ENCODE measurements around the gene LYSMD4.
"Not testable (repeated sequence)": the region's sequence is repeated elsewhere in the genome, so short reads cannot be mapped to it uniquely, and the experiment has no call there.

Gene LYSMD4

DNA sequence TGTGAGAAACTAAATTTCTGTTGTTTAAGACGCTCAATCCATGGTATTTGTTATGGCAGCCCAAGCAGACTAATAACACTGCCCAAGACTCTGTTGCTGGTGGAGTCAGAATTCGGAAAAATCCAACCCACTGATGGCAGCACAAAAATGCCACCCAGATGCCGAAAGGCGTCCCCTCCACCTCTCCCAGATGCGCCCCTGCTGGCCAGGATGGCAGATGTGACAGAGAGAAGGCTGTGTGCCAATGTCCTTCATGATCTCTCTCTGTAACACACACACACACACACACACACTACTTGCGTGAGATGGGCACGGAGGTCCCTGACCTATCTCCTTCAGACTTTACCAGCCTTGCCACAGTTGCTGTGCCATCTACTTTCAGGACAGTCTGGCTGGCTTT is 10.9 kb upstream of the LYSMD4 start:
- no peak for DNase-seq
- H3K27me3 ChIP-seq = no peaks in the 10 kb centered on the region

DNA sequence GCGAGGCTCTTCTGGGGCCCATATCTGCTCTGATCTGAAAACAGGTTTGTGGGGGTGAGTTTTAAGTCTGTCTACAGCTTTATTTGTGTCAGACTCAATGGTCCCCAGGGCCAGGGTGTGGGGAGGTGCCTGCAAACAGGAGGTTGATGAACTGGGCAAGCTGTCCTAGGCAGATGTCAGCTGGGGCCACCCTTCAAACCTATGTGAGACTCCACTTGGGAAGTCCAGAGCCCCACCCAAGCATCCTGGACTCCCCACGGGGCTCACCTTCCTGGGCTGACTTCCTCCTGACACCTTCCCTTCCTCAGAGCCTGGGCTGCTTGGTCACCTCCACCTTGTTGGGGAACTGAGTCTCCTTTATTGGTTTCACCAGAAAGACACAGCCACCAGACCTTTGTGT is 8.6 kb upstream of the LYSMD4 start:
- Histone ChIP-seq H3K36me3 (no peaks in the 10 kb centered on the region), H3K9me3 (no peaks in the 10 kb centered on the region), H3K4me3 (ENCODE audit: low read depth, low read length) (no peak overlapping the region), H3K4me1 (no peaks in the 10 kb centered on the region), H3K27me3 (no peaks in the 10 kb centered on the region)
- TF ChIP-seq, protein P1, sequence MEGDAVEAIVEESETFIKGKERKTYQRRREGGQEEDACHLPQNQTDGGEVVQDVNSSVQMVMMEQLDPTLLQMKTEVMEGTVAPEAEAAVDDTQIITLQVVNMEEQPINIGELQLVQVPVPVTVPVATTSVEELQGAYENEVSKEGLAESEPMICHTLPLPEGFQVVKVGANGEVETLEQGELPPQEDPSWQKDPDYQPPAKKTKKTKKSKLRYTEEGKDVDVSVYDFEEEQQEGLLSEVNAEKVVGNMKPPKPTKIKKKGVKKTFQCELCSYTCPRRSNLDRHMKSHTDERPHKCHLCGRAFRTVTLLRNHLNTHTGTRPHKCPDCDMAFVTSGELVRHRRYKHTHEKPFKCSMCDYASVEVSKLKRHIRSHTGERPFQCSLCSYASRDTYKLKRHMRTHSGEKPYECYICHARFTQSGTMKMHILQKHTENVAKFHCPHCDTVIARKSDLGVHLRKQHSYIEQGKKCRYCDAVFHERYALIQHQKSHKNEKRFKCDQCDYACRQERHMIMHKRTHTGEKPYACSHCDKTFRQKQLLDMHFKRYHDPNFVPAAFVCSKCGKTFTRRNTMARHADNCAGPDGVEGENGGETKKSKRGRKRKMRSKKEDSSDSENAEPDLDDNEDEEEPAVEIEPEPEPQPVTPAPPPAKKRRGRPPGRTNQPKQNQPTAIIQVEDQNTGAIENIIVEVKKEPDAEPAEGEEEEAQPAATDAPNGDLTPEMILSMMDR (IDR thresholded peaks at IDR 0.05; ENCODE audit: low read depth, low read length) = no peak
- no peak for DNase-seq

More for the DNA sequence above, 10.9 kb upstream of the LYSMD4 start:
- TF ChIP-seq, protein P1 (IDR thresholded peaks at IDR 0.05; ENCODE audit: low read depth, low read length) = peak; percentile 25
- H3K36me3 ChIP-seq = no peaks in the 10 kb centered on the region
- no peak overlapping the region for H3K4me3 ChIP-seq (ENCODE audit: low read depth, low read length)
- H3K9me3 ChIP-seq = no peaks in the 10 kb centered on the region
- H3K4me1 ChIP-seq = no peaks in the 10 kb centered on the region

DNA sequence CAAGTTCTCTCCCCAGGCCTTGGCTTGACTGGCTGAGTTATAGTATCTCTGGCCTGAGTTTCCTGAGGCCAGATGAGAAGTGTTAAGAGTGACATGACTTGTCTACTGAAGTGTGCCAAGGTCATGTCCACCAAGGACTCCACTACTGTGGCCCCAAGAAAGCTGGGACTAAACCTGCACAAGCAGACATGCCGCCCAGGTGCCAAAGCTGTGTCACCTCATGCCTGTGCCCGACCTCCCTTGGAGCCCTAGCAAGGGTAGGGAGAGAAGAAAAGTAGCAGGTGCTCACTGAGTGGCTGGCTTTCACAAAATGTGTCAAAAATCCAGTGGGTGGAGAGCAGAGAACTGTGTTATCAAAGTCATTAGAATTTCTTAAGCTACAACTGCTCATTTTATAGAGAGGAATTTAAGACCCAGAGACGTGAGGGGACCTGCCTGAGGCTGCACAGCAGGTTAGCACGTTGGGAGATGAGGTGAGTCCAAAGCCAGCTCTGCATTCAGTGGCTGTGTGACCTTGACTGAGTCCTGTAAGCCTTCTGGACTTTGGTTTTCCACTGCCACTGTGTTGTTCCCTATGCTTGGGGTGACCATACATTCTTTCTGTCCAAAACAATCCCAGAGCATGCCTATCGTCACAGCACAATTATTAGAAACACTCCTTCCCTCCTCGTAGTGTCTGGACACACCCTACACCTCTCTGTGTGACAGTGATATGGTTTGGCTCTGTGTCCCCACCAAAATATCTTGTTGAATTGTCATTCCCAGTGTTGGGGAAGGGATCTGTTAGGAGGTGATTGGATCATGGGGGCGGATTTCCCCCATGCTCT is 5.0 kb upstream of the LYSMD4 start:
- TF ChIP-seq, protein P1 (IDR thresholded peaks at IDR 0.05; ENCODE audit: low read depth, low read length) = no peak
- Histone ChIP-seq H3K9me3 (no peaks in the 10 kb centered on the region), H3K4me1 (no peaks in the 10 kb centered on the region), H3K4me3 (ENCODE audit: low read depth, low read length) (no peak overlapping the region), H3K36me3 (no peaks in the 10 kb centered on the region), H3K27me3 (no peaks in the 10 kb centered on the region)
- DNase-seq = no peak

DNA sequence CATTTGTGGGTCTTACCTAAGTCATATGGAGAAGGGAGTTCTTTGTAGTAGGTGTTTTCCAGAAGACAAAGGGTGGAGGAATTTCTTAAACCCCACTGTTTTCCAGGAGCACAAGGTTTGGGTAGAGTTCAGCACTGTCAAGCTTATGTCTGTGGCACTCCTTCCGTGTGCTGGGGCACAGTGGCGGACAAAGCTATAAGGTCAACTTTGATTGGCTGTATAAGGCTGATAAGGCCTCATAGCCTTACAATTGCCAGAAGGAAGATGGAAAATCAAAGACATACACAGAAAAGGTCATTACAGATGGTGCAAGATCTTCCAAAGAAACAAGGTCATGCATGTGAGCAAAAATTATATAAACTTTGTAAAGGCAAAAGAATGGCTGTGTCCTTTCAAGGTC is 3.5 kb upstream of the LYSMD4 start:
- Histone ChIP-seq H3K36me3 (no peaks in the 10 kb centered on the region), H3K4me1 (no peaks in the 10 kb centered on the region), H3K27me3 (no peaks in the 10 kb centered on the region), H3K4me3 (ENCODE audit: low read depth, low read length) (no peak overlapping the region), H3K9me3 (no peaks in the 10 kb centered on the region)
- DNase-seq = no peak
- TF ChIP-seq, protein P1 (IDR thresholded peaks at IDR 0.05; ENCODE audit: low read depth, low read length) = no peak

DNA sequence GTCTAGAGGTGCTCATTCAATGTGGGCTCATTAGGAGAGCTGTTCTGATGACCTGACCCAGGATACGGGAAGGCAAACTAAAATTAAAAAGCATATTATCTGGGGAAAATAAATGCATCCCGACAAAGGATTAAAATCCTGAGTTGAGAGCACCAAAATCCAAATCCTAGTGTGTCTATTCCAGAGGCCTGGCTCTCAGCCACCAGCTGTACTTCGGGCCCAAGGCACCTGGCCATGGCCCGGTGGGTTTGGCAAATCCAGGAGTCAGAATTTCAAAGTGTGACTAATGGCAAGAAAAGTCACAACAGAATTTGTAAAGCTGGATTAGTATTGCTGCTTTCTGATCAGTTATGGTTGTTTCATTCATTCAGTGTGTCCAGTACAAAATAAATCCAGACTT is 2.6 kb upstream of the LYSMD4 start:
- TF ChIP-seq, protein P1 (IDR thresholded peaks at IDR 0.05; ENCODE audit: low read depth, low read length) = no peak
- Histone ChIP-seq H3K27me3 (no peaks in the 10 kb centered on the region), H3K9me3 (no peaks in the 10 kb centered on the region), H3K4me3 (ENCODE audit: low read depth, low read length) (no peak overlapping the region), H3K4me1 (no peaks in the 10 kb centered on the region), H3K36me3 (no peaks in the 10 kb centered on the region)
- DNase-seq = no peak

DNA sequence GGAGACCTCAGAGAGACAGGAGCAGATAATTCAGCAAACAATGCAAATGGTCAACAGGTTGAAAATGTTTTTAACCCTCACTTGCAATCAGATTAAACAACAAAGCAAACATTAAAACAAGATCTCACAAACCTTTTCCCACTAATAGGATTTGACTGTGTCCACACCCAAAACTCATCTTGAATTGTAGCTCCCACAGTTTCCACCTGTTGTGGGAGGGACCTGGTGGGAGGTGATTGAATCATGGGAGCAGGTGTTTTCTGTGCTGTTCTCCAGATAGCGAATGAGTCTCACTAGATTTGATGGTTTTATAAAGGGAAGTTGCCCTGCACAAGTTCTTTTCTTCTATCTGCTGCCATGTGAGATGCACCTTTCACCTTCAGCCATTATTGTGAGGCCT is 1.3 kb upstream of the LYSMD4 start:
- TF ChIP-seq, protein P1 (IDR thresholded peaks at IDR 0.05; ENCODE audit: low read depth, low read length) = no peak
- Histone ChIP-seq H3K9me3 (no peaks in the 10 kb centered on the region), H3K36me3 (no peaks in the 10 kb centered on the region), H3K4me3 (ENCODE audit: low read depth, low read length) (no peak overlapping the region), H3K4me1 (no peaks in the 10 kb centered on the region), H3K27me3 (no peaks in the 10 kb centered on the region)
- DNase-seq = no peak

DNA sequence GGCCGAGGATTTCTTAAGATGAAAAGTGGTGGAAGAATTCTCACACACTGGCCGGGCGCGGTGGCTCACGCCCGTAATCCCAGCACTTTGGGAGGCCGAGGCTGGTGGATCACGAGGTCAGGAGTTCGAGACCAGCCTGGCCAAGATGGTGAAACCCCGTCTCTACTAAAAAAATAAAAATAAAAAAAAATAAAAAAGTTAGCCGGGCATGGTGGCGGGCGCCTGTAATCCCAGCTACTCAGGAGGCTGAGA is 729 bp upstream of the LYSMD4 start:
- peak overlapping the region; percentile 62 for H3K4me3 ChIP-seq (ENCODE audit: low read depth, low read length)
- H3K9me3 ChIP-seq = not testable (repeated sequence)

More for the DNA sequence above, 729 bp upstream of the LYSMD4 start:
- not testable (repeated sequence) for H3K27me3 ChIP-seq, DNase-seq, H3K36me3 ChIP-seq, H3K4me1 ChIP-seq

Data from BE2C (cell line).